Activated CD8-positive, alpha-beta memory T cell treated with anti-CD3 and anti-CD28 coated beads for 1 hour (primary cell): ENCODE results near the gene CDH22.

Source experiments
- DNase-seq, 2 donors: peaks; one replicate each; pipeline ENCODE4 v3.0.0-alpha.2; 2020; ENCODE audit warnings: low read depth in 1 of 2; ENCODE audit errors: extremely low read depth in 1 of 2

Gene CDH22, protein sequence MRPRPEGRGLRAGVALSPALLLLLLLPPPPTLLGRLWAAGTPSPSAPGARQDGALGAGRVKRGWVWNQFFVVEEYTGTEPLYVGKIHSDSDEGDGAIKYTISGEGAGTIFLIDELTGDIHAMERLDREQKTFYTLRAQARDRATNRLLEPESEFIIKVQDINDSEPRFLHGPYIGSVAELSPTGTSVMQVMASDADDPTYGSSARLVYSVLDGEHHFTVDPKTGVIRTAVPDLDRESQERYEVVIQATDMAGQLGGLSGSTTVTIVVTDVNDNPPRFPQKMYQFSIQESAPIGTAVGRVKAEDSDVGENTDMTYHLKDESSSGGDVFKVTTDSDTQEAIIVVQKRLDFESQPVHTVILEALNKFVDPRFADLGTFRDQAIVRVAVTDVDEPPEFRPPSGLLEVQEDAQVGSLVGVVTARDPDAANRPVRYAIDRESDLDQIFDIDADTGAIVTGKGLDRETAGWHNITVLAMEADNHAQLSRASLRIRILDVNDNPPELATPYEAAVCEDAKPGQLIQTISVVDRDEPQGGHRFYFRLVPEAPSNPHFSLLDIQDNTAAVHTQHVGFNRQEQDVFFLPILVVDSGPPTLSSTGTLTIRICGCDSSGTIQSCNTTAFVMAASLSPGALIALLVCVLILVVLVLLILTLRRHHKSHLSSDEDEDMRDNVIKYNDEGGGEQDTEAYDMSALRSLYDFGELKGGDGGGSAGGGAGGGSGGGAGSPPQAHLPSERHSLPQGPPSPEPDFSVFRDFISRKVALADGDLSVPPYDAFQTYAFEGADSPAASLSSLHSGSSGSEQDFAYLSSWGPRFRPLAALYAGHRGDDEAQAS

DNA sequence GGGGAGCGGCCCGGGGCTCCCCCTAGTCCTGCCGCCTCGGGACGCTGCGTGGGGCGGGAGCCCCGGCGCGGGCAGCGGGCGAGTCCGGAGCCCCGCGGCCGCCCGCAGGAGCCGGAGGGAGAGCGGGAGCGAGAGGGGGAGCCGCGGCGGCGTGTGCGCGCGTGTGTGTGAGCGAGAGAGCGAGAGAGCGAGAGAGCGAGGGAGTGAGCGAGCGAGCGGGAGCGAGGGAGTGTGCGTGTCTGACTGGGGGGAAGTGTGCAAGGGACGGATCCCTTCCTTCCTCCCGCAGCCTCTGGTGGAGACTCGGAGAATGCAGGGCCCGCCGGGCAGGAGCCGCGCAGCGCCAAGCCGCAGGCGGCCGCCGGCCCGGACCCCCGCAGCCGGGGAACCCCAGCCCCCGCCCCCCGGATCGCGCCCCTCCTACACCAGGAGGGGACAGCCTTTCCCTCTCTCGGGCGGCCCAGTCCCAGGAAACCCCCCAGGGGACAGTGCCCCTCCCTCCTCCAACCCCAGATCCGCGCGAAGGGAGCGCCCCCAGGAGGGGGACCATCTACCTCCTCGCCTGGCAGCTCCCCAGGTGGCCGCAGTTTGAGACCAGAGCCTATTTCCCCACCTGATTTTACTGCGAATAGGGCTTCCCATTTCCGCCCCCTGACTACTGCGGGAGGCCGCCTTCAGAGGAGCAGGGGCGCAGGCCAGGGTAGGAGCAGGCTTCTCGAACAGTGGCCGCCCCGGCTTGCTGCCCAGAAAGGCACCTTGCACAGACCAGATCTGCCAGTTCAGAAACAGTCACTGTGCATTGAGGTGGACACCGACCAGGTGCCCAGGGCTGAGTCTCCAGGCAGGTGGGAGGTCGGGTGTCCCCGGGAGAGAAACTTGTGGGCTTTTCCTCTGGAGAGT lies at the start of gene CDH22:
Gene CDH22, minus strand, starts transcription at position 241 of the 900 bp plus-strand sequence. CDS start 57,204 bp downstream, outside the sequence.
- peak in 1 of 2 donors; percentile 16 for DNase-seq

DNA sequence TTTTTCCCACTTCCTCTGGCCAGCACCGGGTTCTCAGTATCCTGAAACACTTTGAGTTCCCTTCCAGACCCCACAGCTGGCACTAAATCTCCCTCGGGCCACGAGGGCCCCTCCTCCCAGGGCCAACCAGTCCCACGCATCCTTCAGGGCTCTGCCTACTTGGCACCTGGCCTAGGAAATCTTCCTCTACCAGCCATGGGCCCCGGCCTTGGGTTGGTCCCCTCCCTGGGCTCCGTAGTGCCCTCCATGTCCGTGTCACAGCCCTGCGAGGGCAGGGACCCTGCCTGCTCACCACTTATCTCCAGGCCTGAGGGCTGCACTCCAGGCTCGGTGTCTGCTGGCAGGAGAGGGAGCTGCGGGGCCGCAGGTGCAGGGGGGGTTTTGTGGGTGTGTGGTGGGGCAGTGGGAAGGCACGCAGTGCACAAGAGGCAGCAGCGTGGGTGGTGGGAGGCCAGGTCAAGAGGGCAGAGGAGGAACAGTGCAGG lies 48.8 kb upstream of the CDH22 start:
- no peak for DNase-seq

DNA sequence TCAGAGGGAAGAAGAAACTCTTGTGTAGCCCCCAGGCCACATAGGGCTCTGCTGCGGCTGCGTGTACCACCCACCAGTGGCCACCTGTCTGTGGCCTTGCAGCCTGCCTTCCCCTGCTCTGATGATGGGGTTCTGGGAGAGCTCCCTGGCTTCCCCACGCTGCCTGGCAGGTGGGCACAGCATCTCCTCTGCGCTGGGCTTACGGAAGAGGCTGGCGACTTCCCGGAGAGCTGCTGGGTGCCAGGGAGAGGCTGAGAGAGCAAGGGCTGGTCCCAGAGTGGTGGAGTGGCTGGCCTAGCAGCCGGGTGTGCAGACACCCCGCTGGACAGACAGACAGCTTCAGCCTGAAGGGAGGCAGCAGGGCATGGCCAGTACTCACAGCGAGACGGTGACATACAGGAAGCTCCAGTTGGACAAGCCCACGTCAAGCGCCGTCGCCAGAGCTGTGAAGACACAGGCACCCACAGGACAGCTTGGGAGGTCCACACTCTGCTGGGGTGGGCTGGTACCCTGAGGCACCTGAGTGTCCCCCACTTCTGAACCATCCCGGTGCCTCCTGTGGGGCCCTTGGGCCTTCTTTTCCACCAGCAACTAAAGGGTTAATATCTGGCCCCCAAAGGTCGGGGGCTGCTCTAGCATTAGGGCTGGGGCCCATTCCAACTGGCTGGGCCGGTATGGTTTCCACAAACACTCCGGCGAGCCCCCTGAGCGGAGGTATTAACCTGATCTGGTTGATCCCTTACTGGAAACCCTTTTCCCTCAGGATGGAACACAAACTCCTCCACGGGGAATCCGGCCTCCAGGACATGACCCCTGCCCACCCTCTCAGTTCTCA lies 48.1 kb upstream of the CDH22 start:
- DNase-seq = no peak

DNA sequence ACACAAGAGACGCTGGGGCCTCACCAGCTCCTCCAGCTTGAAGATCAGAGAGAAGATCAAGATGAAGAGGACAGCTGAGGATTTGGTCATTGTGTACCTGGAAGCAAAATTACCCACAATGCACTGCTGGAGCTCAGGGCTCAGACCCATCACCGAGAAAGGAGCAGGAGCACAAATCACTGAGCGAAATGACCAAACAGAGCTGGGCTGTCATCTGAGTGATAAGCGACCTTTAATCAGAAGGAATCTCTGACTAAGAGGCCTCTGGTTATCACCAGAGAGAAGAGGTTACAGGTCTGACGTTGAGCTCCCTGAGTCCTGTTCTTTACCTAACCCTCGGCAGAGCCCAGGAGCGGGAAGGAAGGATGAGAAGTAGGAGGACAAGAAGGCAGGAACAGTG lies 47.5 kb upstream of the CDH22 start:
- no peak for DNase-seq

DNA sequence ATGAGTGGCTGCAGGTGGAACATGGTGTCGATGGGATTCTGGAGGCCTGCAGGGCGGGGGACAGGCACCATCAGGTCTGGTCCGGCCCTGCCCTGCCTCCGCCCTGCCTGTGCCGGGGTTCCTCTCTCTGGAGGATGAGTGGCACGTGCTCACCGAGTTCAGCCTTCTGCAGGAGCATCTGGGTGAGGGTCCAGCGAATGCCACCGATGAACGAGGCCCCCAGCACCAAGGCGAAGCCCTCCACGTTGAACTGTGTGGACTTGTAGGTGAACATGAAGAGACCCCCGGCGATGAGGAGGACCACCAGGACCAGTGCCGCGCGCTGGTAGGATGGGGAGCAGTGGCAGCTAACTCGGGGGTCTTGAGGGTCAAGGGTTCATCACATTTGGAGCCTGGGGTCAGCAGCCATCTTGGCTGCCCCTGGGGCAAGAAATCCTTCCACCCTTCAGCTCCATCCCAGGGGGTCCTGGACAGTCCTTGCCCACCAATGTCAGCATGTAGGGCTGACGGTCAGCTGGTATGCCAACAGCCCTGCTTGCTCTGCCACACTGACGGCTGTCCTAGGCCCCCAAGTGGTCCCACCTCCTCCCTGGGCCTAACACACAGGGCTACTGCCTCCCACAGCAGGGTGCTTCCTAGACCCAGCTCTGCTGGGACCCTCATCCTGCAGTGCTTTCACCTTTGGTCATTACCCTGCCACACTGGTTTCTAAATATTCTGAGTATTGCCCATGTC lies 46.8 kb upstream of the CDH22 start:
- DNase-seq = no peak

DNA sequence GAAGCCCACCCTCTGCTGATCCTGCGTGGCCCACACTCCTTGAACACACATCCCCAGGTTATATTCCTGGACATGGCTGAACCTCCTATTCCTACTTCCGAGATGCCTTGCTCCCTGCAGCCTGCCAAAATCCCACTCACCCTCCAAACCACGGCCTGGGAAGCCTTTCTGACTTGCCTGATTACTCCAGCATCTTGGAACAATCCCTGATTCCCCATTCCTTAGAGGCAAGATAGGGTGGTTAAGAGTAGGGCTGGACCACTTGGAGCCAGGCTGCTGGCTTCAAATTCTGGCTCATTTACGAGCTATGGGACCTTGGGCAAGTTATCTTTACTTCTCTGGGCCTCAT lies 45.9 kb upstream of the CDH22 start:
- no peak for DNase-seq

DNA sequence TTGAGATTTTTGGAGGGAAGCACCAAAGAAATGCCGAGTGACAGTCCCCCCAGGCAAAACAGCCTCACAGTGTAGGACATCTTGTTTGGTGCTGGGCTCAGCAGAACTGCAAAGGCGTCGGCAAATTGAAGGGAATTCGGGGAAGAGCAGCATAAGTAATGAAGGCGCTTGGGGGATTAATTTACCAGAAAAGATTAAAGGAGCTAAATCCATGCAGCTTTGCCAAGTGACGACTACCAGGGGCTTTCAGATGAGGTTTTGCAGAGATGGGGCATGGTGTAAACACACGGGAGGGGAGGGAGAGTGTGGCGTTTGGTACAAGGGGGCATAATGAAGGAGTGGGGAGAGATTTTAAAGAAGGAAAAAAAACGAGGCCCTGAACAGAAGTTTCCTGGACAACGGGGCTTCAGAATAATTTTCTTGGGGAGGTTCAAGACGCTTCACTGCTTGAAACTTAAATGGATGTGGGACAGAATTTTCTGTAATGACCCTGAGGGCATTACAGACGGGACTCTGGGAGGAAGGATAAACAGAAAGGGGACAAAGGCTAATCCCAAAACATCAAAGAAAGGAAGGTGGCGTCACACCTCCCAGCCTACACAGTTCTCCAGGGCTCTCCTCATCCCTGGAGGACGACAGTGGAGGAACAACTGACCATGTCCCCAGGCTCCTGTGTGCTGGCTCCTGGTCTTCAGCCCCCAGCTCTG lies 45.4 kb upstream of the CDH22 start:
- no peak for DNase-seq

DNA sequence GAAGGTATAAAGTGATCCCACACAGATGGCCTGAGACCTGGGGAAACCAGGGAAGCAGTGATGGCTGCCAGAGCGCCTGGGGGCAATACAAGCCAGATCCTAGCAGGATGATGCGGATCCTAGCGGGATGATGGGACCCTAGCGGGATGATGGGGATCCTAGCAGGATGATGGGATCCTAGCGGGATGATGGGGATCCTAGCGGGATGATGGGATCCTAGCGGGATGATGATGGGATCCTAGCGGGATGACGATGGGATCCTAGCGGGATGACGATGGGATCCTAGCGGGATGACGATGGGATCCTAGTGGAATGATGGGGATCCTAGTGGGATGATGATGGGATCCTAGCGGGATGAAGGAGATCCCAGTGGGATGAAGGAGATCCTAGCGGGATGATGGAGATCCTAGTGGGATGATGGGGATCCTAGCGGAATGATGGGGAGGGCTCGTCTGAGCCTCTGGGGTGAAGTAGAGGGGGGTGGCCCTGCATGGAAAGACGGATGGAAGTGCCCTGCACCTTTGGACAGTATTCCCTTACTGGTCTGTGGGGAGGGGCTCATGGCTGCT lies 44.2 kb upstream of the CDH22 start:
- no peak for DNase-seq

DNA sequence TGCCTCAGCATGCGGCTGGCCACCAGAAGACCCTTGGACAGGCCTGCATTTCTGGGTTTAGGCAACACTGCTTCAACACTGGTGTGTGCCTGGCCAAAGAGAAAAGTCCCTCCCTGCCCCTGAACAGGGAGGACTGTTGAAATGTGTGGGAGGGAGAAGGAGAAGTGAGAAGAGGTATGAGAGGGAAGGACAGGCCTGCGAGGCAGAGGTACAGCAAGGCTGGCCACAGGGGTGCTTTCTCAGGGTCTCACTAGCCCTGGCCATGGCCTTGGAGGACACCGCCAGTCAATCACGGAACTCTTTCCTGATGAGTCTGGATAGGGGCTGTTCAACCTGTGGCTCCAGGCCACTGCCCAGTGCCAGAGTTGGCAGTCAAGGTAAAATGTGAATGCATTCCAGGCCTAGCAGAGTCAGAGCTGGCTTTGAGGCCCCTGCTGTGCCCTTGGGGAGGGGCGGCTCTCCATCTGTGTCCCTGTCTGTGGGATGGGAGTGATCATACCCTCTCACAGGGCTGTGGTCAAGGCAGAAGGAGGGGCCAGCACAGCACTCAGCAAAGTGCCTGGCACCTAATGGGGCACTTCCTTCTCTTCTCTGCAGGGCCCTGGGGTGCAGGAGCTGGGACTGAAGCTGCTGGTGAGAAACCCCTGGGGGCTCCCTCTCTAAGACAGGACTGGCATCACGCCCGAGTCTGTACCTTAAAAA lies 43.2 kb upstream of the CDH22 start:
- DNase-seq = no peak

DNA sequence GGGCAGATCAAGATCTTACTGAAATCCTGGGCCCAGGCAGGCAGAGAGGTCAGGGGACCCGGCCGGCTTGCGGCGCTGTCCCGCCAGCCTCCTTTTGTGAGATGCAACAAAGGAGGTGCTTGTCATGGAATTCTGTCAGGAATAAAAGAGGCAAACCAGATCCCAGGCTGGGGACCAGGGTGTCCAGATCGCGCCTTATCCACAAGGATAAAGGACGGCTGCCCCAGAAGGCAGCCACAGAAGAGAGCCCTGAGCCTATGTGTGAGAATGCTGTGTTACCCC lies 42.6 kb upstream of the CDH22 start:
- DNase-seq = no peak

DNA sequence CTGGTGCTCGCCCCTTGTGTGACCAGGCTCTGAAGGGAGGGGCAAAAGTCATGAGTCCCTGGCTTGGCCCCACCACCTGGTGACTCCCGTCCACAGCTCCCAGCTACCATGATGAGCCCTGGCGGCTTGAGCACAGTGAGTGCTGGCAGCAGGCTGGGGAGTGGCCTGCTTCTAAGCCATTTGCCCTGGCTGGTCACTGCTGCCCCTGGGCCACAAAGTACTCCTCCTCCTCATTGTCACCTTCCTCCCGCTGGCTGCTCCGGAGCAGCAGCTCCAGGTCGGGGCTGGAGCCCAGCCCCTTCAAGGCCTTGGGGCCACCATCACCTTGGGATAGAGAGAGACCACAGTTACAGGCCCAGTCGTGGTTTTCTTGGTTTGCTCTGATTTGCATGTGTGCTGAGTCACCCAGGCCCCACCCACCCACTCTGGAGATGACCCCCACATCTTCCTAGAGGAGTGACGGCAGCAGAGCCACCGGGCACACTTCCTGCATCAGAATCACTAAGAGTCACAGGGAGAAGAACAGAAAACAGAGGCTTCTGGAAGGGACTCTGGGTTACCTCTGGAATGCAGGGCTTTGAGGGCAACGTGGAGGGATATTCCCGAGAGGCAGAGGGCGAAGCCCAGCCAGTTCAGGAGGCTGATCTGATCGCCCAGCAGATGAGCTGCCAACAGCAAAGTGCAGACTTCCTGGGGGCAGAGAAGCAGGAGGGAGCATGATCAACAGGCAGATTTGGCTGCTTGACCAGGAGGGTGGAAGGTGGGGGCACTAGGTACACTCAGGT lies 42.1 kb upstream of the CDH22 start:
- no peak for DNase-seq

DNA sequence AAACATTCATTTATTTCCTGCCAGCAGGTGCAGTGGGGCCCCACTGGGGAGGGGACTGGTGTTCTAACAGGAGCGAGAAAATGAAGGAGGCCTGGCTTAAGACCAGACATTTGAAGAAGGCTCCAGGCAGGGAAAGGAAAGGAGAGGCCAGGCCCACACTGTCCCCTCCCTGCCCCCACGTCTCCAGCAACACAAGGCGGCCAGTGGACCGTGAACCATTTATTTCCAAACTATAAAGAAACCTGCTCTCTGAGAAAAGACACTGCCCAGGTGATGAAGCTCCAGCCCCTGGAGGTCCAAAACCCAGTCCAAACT lies 41.4 kb upstream of the CDH22 start:
- no peak for DNase-seq

DNA sequence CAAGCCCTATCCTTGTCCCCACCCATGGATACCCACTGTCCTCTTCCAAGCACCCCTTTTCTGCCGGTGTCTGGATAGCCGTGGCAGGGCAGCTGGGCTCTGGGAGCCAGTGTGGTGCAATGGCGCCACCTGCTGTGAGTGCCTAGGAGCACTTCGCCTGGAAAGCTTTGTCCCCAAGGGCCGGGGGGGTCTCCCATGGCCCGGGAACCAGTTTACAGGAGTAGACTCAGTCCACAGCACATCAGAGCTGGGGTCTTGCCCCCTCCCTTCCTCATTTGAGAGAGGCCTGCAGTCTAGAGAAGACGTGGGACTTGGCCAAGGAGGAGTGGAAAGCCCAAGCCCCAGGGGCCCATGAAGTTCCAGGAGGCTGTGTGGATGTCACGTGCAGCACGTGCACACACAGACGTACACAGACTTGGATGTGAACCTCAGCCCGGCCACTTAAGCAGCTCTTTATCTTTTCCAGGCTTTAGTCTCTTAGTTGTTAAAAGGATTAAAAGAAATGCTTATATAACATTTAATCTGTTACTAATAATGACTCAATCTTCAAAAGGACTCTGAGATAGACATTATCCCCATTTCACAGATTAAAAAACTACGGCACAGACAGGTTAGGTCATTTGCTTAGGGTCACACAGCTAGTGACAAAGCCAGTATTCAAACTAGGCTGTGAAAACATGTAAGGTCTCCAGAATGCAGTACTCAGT lies 40.9 kb upstream of the CDH22 start:
- peak in 1 of 2 donors; percentile 21 for DNase-seq

DNA sequence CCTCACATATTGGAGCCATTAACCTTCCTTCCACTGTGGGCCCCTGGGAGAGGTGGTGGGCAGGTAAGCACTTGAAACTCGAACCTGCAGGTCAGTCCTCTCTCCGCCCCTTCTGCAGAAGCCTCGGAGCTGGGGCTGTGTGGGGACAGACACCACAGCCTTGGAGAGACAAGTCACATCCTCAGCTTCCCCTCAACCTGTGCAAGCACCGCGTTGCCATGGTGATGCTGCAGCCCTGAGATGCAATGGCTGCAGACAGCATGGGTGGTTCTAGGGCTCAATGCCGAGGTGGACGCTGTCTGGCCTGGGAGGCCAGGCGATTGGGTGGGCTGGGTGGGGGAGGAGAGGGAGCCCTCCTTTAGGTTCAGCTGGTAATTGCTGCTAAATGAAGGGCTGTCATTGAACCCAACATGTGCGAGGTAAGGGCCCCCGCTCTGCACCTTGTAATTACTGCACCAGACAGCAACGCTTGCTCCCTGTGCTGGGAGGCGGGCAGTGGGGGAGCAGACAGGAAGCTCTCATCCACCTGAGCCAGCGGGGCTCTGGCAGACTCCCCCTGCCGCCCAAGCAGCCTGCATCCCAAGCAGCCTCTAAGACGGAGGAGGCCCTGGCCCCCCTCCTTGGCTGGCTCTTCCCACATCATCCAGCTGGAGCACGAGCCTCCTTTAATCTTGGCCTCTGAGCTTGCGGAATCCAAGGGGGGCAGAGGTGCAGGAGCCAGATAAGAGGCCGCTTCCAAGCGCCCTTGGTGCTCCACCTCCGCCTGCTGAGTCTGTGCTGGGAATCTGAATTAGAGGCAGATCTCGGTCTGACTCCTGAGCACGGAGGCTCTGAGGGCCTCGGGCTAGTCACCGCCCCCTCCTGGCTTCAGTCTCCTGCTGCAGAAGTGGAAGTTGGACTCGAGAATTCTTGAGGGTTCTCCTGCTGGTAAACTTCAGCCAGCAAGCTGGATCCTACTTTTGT lies 39.8 kb upstream of the CDH22 start:
- DNase-seq = no peak

DNA sequence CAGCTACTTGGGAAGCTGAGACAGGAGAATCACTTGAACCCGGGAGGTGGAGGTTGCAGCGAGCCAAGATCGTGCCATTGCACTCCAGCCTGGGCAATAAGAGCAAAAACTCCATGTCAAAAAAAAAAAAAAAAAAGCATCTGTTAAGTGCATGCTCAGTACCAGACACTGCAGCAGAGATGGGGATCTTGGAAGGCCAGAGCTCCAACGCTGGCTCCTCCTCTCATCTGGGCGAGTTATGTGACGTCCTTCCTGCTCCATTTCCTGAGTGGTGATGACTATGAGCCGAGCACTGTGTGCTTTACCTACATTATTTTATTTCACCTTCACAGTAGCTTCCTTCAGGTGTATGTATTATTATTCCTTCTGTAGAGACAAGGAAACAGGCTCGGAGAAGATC lies 38.5 kb upstream of the CDH22 start:
- no peak for DNase-seq
